ENCODE data around the gene DGCR2. TPM values are rescaled to one million over a fixed set of nuclear protein-coding genes. Genes with fewer than 3 reads are reported as not detected.

DGCR2 gene
- total and polyA plus RNA-seq, 10 of the 15 experiments (the other 5 are each of a cell fraction or from before 2014, with no cell fraction given): 0.19 to 28.4 (median 16.0) TPM

DNA sequence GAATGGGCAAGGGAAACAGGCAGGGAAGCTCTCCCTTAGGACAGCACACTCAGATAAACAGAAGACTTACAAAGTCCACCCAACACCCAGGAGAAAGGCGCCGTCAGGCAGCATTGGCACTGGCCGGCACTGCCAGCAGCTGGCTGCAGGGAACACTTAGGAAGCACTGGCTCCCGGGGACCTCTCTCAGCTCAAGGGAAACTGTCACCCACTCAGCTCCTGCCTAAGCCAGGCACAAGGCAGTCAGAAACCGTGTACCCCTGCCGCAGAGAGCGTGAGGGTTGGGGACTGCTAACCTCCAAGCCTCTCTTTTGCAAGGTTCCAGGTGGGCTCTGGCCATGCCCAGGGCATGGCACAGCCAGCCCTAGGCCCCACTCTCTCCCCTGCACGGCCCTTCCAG is 64.7 kb downstream of the DGCR2 start (continued):
- TF ChIP-seq, protein P1, sequence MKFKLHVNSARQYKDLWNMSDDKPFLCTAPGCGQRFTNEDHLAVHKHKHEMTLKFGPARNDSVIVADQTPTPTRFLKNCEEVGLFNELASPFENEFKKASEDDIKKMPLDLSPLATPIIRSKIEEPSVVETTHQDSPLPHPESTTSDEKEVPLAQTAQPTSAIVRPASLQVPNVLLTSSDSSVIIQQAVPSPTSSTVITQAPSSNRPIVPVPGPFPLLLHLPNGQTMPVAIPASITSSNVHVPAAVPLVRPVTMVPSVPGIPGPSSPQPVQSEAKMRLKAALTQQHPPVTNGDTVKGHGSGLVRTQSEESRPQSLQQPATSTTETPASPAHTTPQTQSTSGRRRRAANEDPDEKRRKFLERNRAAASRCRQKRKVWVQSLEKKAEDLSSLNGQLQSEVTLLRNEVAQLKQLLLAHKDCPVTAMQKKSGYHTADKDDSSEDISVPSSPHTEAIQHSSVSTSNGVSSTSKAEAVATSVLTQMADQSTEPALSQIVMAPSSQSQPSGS (IDR thresholded peaks at IDR 0.05; ENCODE audit: low read length): no peak

DNA sequence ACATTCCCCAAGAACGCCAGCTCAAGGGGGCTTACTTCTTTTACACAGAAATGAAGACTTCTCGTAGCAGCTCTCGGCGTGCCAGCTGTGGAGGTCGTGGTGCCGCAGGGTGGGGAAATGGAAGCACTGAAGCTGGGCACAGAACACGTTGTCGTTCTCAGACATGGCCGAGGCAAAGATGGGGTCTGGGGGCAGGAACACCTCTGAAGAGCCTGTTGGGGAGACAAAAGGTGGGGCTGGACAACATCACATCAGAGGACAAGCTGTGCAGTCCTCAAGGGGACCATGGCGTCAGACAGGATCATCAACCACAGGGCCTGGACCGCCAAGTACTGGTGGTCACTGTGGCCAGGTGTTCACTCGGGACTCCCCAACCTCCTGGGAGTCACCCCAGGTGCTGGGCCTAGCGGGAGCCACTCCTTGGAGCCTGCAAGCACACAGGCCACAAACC is 65.2 kb downstream of the DGCR2 start:
- Histone ChIP-seq H3K4me3 (no peak overlapping the region), H3K79me2 (ENCODE audit: control insufficient read depth, insufficient read depth, low read length) (no peaks in the 10 kb centered on the region), H3K4me1 (ENCODE audit: control insufficient read depth, insufficient read depth, low read length) (no peaks in the 10 kb centered on the region), H3K9me3 (replicated peaks; ENCODE audit: control insufficient read depth, insufficient read depth, low read length) (no peaks in the 10 kb centered on the region), H3K27me3 (replicated peaks in 1 of 2; ENCODE audit: control insufficient read depth in 2 of 2, insufficient read depth in 2 of 2, low read length in 1 of 2) (no peaks in the 10 kb centered on the region), H3K4me2 (ENCODE audit: control insufficient read depth, insufficient read depth) (no peak overlapping the region), H3K9ac (ENCODE audit: control insufficient read depth, insufficient read depth, low read length) (no peak overlapping the region), H4K20me1 (ENCODE audit: control insufficient read depth, insufficient read depth) (no peaks in the 10 kb centered on the region), H3K36me3 (ENCODE audit: control insufficient read depth in 2 of 2, insufficient read depth in 2 of 2, low read length in 1 of 2) (peaks cover 13 to 14% of the 10 kb centered on the region in 2 experiments; a peak in 3 of 4 replicates), H2AFZ (ENCODE audit: control insufficient read depth, low read depth, low read length) (no peak overlapping the region), H3K27ac (ENCODE audit: control insufficient read depth, insufficient read depth) (no peak overlapping the region)
- ChIA-PET CTCF (interaction anchor here (0.8 kb wide), 1 partner anchor 26 kb away, joined by 4 read pairs; no protein-coding TSS in a partner anchor), RAD21 (ENCODE audit: unreplicated experiment) (no interaction called here), POLR2A (no interaction called here), SMC1A (ENCODE audit: uncharacterized antibody, unreplicated experiment) (interaction anchor here (1.2 kb wide), 1 partner anchor 15 kb away, joined by 3 read pairs; no protein-coding TSS in a partner anchor)
- TF ChIP-seq, protein P2, sequence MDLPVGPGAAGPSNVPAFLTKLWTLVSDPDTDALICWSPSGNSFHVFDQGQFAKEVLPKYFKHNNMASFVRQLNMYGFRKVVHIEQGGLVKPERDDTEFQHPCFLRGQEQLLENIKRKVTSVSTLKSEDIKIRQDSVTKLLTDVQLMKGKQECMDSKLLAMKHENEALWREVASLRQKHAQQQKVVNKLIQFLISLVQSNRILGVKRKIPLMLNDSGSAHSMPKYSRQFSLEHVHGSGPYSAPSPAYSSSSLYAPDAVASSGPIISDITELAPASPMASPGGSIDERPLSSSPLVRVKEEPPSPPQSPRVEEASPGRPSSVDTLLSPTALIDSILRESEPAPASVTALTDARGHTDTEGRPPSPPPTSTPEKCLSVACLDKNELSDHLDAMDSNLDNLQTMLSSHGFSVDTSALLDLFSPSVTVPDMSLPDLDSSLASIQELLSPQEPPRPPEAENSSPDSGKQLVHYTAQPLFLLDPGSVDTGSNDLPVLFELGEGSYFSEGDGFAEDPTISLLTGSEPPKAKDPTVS (IDR thresholded peaks at IDR 0.05; ENCODE audit: low read depth, low read length): no peak
- TF ChIP-seq SRF (IDR thresholded peaks at IDR 0.05; ENCODE audit: low read depth in 2 of 2, low read length in 2 of 2) (no peak), SIN3A (IDR thresholded peaks at IDR 0.05; ENCODE audit: low read depth, low read length) (no peak), ZNF207 (IDR thresholded peaks at IDR 0.05; ENCODE audit: borderline replicate concordance) (no peak), HDGF (IDR thresholded peaks at IDR 0.05) (no peak)
- intact Hi-C loops (cut with micrococcal nuclease; ENCODE audit: unreplicated experiment): no loop called here
- BruUV-seq (replicated peaks): no TSS peak
- ATAC-seq (no peak), FAIRE-seq (no peak), DNase-seq (ENCODE audit: low read depth, low spot score) (no peak)
- in situ Hi-C loops (cut with MboI): no loop called here
- WGBS (ENCODE audit: insufficient coverage, insufficient replicate concordance, low lambda C conversion rate, missing lambda C conversion rate): 86% methylated on average over 13 of the region's 13 CpGs
